Suprapubic skin (tissue), 3 donors: ENCODE data around the gene ICOS.

Experiments
- CTCF ChIP-seq, 2 donors: fragments of 200-600 bp in 1 of 2; fragments of 450-650 bp in 1 of 2; sonication (generic) in 1 of 2; IDR thresholded peaks; one replicate each; pipeline ENCODE4 v1.5.1; 2016 to 2019; ENCODE audit warnings: antibody characterized with exemption in 2 of 2, mild to moderate bottlenecking in 1 of 2, moderate library complexity in 1 of 2
- POLR2A ChIP-seq, 2 donors: fragments of 450-650 bp; IDR thresholded peaks; one replicate each; pipeline ENCODE4 v1.6.1; 2017; ENCODE audit warnings: antibody characterized with exemption in 2 of 2, mild to moderate bottlenecking in 2 of 2, moderate library complexity in 2 of 2

DNA sequence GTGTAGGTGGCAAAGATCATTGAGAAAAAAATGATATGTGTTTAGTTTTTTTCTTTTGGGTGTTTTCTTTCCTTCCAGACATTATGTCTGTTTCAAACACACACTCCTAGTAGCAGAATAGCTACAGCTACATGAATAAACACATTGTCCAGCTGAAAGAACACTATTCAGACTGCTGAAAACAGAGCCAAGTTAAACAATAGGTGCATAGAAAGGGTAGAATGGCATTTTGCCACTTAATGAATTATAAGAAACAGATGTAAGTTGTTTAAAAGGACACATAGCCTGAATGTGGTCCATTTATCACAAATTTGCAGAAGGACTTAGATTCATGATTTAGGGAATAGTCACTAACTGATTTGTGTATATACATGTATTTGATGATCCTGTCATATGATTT lies 48.9 kb upstream of the ICOS start:
- TF ChIP-seq POLR2A (IDR thresholded peaks at IDR 0.05) (no peak), CTCF (IDR thresholded peaks at IDR 0.05) (no peak)
